HepG2 (cell line): ENCODE measurements around the gene CALML6. TPM values are rescaled to one million over a fixed set of nuclear protein-coding genes. Genes with fewer than 3 reads are reported as not detected.

Experiments
- ARID4A ChIP-seq: sonication (generic); formaldehyde crosslinking; IDR thresholded peaks from 2 replicates; pipeline ENCODE4 v1.5.0; 2020; ENCODE audit warnings: mild to moderate bottlenecking, missing genetic modification reagents, borderline replicate concordance
- HNRNPL ChIP-seq: fragments of 200-400 bp; formaldehyde crosslinking; IDR thresholded peaks from 2 replicates; pipeline ENCODE4 v1.6.1; 2017; ENCODE audit warnings: mild to moderate bottlenecking, low read depth, low read length
- PATZ1 ChIP-seq: sonication (generic); formaldehyde crosslinking; IDR thresholded peaks from 2 replicates; pipeline ENCODE4 v1.4.0; 2020; ENCODE audit warnings: missing genetic modification reagents
- SALL1 ChIP-seq: sonication (generic); formaldehyde crosslinking; IDR thresholded peaks from 2 replicates; pipeline ENCODE4 v1.8.0; 2022; ENCODE audit warnings: mild to moderate bottlenecking, missing genetic modification reagents
- TRIM24 ChIP-seq: sonication (generic); formaldehyde crosslinking; IDR thresholded peaks from 2 replicates; pipeline ENCODE4 v1.8.0; 2022; ENCODE audit warnings: mild to moderate bottlenecking, missing genetic modification reagents
- UBTF ChIP-seq: sonication (generic); formaldehyde crosslinking; IDR thresholded peaks from 2 replicates; pipeline ENCODE4 v1.4.0; 2020; ENCODE audit warnings: mild to moderate bottlenecking, missing genetic modification reagents
- ZFP91 ChIP-seq: sonication (generic); formaldehyde crosslinking; IDR thresholded peaks from 2 replicates; pipeline ENCODE4 v1.9.0; 2022; ENCODE audit warnings: missing genetic modification reagents, mild to moderate bottlenecking, borderline replicate concordance
- ZNF501 ChIP-seq: sonication (generic); formaldehyde crosslinking; IDR thresholded peaks from 2 replicates; pipeline ENCODE4 v1.5.1; 2020; ENCODE audit warnings: mild to moderate bottlenecking, moderate library complexity, missing genetic modification reagents
- ZNF687 ChIP-seq: sonication (generic); formaldehyde crosslinking; IDR thresholded peaks from 2 replicates; pipeline ENCODE4 v1.5.1; 2020; ENCODE audit warnings: mild to moderate bottlenecking, missing genetic modification reagents, moderate library complexity
- polyA plus RNA-seq, 8 experiments: library from polyadenylated mRNA; depleted of rRNA in 3 of 8; stranded (reverse) in 7 of 8; unstranded in 1 of 8; fragments of >200 nt; fragmentation: Illumina TruSeq in 4 of 8; extraction: Trizol in 4 of 8; gene quantifications; 2 replicates each; pipeline versions ENCODE4 v1.2.1 to v1.2.3, GENCODE V29; 2011 to 2016; ENCODE audit warnings: low read depth in 4 of 8, missing spikeins in 1 of 8, mixed read lengths in 1 of 8; ENCODE audit not compliant: insufficient read depth in 1 of 8
- total RNA-seq, 5 experiments: library from RNA; depleted of rRNA; stranded (reverse); fragments of >200 nt; fragmentation: Illumina TruSeq; extraction: Trizol; gene quantifications; 2 replicates each; pipeline ENCODE4 v1.2.3, GENCODE V29; 2016; ENCODE audit warnings: low read depth in 1 of 5
- TF ChIP-seq, protein P1 (sequence below): IDR thresholded peaks from 2 replicates; pipeline ENCODE4 v1.6.1; 2016

CALML6 gene
- total and polyA plus RNA-seq, 2 of the 13 experiments (the other 11 are each of a cell fraction or from before 2014, with no cell fraction given), result 0.11 to 0.12 TPM

DNA sequence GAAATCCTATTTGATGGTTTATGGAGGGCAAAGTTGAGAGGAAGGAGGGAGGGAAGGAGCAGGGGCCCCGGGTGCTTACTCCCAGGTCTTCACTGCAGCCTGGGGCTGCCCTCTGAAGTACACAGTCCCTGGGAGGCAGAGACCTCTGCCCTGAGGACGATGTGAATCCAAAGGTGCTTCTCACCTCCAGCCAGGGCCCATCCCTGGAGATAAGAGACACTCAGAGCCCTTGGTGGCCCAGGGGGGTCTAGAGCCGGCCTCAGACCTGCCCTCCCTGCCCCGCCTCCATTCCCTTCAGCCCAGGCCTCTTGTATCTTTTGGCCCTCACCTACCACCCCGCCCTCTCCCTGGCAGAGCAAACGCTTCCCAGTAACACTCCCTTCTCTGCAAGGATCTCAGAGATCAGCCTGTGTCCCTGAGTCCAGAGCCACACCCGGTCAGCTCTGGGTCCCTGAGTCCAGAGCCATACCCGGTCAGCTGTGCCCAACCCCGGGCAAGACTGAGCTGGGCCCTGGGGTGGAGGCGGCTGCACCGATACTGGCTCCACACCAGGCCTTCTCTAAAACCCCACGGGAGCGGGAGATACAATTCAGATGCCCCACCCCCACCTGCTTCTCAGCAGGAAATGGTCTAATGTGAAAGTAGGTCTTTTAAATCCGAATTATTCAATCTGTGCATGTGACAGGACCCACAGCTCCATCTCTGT, 20.6 kb upstream of the CALML6 start (continued):
- TF ChIP-seq ZFP91 (peak; percentile 59; the same call in 1 of the 2 replicates), HNRNPL (0 out of 2 replicates have a peak, but pooled peaks have one; percentile 49), ZNF501 (CRISPR knock-in tag) (0 out of 2 replicates have a peak, but pooled peaks have one; percentile 18), TRIM24 (CRISPR knock-in tag) (no peak), UBTF (CRISPR knock-in tag) (peak; percentile 20; the same call in 1 of the 2 replicates), PATZ1 (CRISPR knock-in tag) (0 out of 2 replicates have a peak, but pooled peaks have one; percentile 20), ARID4A (peak; percentile 42; the same call in 1 of the 2 replicates), SALL1 (CRISPR knock-in tag) (peak; percentile 2; the same call in 1 of the 2 replicates), ZNF687 (CRISPR knock-in tag) (peak; percentile 13; the same call in 1 of the 2 replicates)
- TF ChIP-seq, protein P1, sequence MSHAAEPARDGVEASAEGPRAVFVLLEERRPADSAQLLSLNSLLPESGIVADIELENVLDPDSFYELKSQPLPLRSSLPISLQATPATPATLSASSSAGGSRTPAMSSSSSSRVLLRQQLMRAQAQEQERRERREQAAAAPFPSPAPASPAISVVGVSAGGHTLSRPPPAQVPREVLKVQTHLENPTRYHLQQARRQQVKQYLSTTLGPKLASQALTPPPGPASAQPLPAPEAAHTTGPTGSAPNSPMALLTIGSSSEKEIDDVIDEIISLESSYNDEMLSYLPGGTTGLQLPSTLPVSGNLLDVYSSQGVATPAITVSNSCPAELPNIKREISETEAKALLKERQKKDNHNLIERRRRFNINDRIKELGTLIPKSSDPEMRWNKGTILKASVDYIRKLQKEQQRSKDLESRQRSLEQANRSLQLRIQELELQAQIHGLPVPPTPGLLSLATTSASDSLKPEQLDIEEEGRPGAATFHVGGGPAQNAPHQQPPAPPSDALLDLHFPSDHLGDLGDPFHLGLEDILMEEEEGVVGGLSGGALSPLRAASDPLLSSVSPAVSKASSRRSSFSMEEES (CRISPR knock-in tag), result 0 out of 2 replicates have a peak, but pooled peaks have one; percentile 13
